Gastrocnemius medialis (tissue), 4 donors: ENCODE results near the gene AFDN.

ENCODE experiments used
- POLR2A ChIP-seq, 2 donors: fragments of 450-650 bp; IDR thresholded peaks; one replicate each; pipeline ENCODE4 v1.6.1; 2017; ENCODE audit warnings: antibody characterized with exemption in 2 of 2, mild to moderate bottlenecking in 2 of 2, moderate library complexity in 2 of 2
- TF ChIP-seq, protein P1 (sequence below), 5 experiments: fragments of 450-650 bp in 3 of 5; fragments of 200-600 bp in 2 of 5; sonication (generic) in 2 of 5; IDR thresholded peaks in 4 of 5; conservative IDR thresholded peaks in 1 of 5; 1 replicate in 4 of 5; 2 replicates in 1 of 5; pipeline ENCODE4 v1.5.1; 2016 to 2019; ENCODE audit warnings: antibody characterized with exemption in 5 of 5, mild to moderate bottlenecking in 3 of 5, moderate library complexity in 3 of 5

DNA sequence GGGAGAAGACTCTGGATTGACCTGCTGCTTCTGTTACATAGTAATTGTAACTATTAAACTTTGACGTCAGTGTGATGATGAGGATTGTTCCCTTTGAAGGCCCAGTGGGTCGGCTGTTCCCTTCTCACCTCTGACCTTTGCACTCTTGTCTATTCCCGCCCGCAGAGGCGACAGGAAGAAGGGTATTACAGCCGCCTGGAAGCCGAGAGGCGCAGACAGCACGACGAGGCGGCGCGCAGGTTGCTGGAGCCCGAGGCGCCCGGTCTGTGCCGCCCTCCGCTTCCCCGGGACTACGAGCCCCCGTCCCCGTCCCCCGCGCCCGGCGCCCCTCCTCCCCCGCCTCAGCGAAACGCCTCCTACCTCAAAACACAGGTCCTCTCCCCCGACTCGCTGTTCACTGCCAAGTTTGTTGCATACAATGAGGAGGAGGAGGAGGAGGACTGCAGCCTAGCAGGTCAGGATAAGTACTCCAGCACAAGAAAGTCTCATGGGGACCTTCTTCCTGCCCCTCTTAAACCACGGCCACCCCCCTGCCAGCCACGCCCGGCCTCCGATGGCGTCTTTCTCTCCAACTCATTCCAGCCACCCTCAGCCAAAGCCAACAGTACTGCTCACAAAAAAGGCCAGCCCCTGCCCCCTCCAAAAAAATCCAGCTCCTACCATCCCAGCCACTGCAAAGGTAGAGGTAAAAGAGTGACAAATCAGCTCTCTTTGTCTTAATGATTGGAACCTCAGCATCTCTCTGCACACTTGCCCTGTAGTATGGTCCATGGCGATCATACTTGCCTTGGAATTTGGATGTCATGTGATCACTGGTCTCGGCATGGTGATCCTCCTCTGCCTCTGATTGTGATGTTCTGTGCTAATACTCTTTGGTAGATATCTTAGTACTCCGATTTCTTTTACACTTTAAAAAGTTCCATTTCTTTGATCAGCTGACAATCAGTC, 139.2 kb downstream of the AFDN start:
- TF ChIP-seq, protein P1, sequence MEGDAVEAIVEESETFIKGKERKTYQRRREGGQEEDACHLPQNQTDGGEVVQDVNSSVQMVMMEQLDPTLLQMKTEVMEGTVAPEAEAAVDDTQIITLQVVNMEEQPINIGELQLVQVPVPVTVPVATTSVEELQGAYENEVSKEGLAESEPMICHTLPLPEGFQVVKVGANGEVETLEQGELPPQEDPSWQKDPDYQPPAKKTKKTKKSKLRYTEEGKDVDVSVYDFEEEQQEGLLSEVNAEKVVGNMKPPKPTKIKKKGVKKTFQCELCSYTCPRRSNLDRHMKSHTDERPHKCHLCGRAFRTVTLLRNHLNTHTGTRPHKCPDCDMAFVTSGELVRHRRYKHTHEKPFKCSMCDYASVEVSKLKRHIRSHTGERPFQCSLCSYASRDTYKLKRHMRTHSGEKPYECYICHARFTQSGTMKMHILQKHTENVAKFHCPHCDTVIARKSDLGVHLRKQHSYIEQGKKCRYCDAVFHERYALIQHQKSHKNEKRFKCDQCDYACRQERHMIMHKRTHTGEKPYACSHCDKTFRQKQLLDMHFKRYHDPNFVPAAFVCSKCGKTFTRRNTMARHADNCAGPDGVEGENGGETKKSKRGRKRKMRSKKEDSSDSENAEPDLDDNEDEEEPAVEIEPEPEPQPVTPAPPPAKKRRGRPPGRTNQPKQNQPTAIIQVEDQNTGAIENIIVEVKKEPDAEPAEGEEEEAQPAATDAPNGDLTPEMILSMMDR (IDR thresholded peaks at IDR 0.05 in 4 of 5, conservative IDR thresholded peaks at IDR 0.05 in 1 of 5) = no peak
- no peak for TF ChIP-seq POLR2A (IDR thresholded peaks at IDR 0.05)
